Suppressor macrophage treated with lipopolysaccharide for 4 hours (primary cell): ENCODE results near the gene SAP30.

Source experiments
- DNase-seq: peaks from one replicate; pipeline ENCODE4 v3.0.0-alpha.2; 2020

The SAP30 gene

DNA sequence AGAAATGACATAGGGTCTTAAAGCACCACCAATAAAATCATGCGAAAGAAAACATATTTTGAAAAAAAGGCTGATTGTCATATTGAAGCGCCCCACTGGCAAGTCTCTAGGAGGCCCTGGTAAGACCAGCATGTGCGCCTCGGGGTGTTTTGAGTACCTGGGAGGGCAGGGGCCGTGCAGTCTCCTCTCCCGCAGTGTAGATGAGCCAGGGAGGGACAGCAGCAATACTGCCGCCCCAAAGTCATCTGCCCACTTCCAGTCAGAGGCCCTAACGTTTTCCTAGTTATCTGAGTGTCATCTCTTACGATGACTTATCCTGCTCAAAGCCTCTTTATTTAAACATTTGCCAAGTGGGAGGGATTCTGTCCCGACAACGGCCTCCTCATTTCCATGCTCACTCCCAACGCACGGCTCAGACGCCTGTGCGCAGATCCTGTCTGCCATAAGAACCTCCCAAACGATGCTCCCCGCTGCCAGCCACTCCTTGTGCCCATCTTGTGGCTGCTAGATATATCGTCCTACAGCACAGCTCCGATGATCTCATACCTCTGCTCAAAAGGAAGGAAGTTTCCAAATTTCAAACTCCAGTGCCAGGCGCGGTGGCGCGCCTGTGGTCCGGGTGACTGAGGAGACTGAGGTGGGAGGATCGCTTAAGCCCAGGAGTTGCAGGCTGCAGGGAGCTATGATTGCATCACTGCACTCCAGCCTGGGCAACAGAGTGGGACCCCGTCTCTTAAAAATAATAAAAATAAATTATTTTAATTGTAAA is 45.3 kb downstream of the SAP30 start:
- peak; percentile 92 for DNase-seq

- no peak for DNase-seq
Observed at GRCh38 chr4:173417833-173418232, 47.1 kb downstream of the SAP30 start.

DNA sequence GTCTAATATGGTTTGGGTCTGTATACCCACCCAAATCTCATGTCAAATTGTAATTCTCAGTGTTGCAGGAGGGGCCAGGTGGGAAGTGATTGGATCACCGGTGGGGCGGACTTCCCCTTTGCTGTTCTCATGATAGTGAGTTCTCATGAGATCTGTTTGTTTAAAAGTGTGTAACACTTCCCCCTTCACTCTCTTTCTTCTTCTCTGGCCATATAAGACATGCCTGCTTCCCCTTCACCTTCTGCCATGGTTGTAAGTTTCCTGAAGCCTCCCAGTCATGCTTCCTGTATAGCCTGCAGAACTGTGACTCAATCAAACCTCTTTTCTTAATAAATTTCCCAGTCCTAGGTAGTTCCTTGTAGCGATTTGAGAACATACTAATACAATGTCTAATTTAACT is 47.9 kb downstream of the SAP30 start:
- DNase-seq = peak; percentile 26

GRCh38 chr4:173420324-173420752 is 49.6 kb downstream of the SAP30 start:
- peak; percentile 35 for DNase-seq

DNA sequence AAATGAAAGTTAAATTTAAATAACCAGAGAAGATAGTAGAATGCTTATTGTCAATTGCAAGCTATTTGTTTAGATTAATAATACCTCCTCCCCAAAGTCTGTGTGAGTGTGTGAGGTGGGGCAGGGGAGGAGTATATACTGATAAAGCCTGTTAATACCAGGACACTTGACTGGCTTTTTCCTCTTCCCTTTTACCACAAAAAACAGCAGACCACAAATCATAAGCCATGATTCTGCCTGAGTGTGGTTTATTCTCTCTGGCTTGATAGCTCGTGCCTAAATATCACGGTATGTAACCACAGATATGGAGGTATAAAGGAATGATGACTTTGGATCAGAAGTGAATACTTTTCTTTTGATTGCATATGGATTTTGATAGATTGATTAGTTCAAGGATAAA is 50.0 kb downstream of the SAP30 start:
- DNase-seq = no peak

DNA sequence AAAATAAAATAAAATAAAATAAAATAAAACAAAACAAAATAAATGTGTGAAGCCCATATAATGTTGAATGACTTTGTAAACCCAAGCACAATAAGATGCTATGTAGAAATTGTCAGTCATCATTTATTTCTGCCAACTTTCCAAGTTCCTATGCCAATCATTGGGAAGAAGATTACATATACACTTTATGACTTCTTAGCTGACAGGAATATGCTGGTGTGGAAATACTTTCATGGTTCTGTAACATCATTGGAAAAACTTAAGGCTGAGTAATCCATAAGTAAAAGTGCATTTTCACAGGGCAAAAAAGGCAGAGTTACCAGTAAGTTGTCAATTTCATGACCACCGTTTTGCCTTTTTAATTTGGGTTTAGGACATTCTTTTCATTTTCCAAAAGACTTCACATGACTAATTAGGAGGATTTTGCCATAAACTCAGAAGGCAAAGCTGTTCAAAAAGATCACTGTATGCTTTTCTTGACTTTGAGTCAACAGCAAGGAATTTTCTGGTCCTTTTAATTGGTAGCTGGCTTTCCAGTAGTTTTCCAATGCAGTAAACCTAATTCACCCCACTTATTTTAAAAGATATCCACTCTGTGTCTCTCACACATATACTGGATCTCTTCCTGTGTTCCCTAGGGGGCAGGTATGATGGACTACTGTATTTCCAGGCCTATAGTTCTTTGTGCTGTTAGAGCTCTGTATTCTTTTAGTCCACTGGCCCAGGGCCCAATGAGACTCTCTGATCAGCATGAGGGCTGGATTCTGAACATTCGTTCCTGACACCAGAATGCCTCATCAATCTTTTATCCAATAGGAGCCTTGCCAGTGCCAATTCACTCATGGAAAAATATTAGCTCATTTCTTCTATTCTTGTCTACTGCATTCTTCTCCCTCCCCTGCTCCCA is 54.4 kb downstream of the SAP30 start:
- DNase-seq = no peak

DNA sequence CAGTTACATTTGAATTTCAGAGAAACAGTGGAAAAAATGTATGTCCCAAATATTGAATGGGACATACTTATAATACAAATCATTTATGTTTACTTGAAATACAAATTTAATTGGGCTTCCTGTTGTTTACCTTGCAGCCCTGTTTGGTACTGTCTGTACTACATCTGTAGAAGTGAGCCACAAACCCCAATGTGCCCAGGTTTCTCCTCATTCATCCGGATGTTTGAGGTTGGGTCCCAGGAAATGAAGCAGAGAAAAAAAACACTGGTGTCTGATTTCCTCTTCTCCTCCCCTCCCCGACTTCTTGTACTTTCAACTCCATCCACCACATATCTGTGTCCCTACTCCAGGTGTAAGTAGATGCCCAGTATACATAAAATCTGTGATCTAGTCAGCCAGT is 55.3 kb downstream of the SAP30 start:
- no peak for DNase-seq
